ENCODE measurements around the gene PDZD8. TPM values are rescaled to one million over a fixed set of nuclear protein-coding genes. Genes with fewer than 3 reads are reported as not detected.

PDZD8 gene
- total RNA-seq, 2 experiments from 2014 or later: 10.5 to 26.4 TPM

DNA sequence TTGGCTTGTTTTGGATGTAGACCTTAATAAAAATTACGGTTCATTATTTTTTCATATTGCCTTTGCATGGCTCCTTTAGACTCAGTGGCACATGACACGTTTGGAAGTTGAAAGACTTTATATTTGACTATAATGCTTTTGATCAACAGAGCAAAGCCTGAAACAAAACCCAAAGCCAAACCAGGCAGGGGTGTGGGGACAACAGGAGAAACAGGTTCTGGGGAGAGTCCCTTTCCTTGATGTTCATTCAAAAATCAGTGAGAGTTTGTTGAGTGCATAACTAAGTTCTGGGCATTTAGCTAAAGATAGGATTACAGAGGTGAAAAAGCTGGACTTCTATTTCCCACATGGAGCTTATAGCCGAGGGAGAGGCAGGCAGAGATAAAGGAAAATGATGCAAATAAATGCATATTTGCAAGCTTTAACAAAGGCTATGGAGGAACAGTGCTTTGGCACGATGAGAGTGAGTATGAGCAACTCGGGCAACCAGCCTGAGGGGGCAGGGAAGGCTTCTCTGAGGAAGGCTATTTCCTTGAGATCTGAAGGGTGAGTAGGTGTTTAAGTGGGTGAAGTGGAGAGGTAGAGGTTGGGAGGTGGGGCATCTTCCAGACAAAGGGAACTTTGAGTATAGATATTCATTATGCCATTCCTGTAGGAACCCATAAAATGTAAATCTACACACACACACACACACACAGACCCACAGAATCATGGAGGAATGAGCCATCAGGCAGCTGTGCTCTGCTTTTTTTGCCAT lies 34.5 kb upstream of the PDZD8 start:
- no TSS peak for BruUV-seq (replicated peaks)
- H3K4me2 ChIP-seq (ENCODE audit: low read length): no peak overlapping the region
- intact Hi-C loops (cut with micrococcal nuclease; ENCODE audit: unreplicated experiment): loop anchor here (10.0 kb wide), 1 partner anchor 195 kb away; no protein-coding TSS in a partner anchor

DNA sequence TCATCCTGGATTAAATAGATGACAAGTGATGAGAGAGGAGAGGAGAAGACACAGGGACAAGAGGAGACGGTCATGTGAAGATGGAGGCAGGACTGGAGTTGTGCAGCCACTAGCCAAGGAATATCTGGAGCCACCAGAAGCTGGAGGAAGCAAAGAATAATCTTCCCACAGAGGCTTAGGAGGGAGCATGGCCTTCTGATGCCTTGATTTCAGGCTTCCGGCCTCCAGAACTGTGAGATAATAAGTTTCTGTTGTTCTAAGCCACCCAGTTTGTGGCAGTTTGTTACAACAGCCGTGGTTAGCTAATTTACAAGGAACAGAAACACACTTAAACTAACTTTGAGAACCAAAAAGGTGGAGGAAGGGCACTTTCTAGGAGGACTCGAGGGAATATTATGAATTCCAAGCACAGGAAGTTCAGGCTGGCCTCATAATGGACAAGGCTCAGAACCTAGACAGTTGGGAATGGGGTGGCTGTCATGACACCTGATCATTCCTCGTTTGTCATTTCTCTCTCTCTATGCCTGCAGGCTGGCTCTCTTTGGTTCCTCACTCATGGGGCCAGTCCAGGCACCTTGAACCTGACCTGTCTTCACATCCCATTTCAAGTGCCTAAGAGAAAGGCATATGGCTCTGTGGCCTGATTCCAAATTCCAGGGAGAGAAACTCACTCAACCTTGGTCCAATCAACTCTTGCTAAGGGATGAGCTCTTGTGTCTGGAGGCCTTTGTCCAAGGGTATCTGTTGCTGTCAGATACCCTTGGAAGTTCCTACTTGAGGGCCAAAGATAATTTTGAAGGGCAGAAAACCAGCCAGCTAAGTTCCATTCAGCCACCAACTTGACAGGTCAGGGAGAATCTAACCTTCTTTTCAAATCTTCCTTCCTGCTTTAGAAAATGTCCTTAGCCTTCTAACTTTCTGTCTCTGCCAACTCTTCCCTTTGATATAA lies 33.5 kb upstream of the PDZD8 start:
- no peaks in the 10 kb centered on the region for H3K79me2 ChIP-seq (ENCODE audit: insufficient read depth, low read depth, low read length)
- ChIA-PET POLR2A (no interaction called here), CTCF (ENCODE audit: unreplicated experiment) (no interaction called here)
- no peak overlapping the region for H3K4me2 ChIP-seq (ENCODE audit: low read length)
- no peaks in the 10 kb centered on the region for H3K36me3 ChIP-seq (ENCODE audit: insufficient read depth, low read length)
- TF ChIP-seq EZH2phosphoT487 (IDR thresholded peaks at IDR 0.05; ENCODE audit: borderline replicate concordance, low read depth, low read length): no peak
- no peak for TF ChIP-seq CTCF (conservative IDR thresholded peaks at IDR 0.05; ENCODE audit: low read length)
- H3K4me3 ChIP-seq (ENCODE audit: low read depth, low read length, poor library complexity, severe bottlenecking): no peak overlapping the region
- BruUV-seq (replicated peaks): no TSS peak
- H3K4me1 ChIP-seq (ENCODE audit: insufficient read depth, low read length, poor library complexity, severe bottlenecking): no peaks in the 10 kb centered on the region
- H3K9me3 ChIP-seq (ENCODE audit: low read length): no peaks in the 10 kb centered on the region
- H3K9me2 ChIP-seq (ENCODE audit: insufficient read depth, low read length): no peaks in the 10 kb centered on the region
- intact Hi-C loops (cut with micrococcal nuclease; ENCODE audit: unreplicated experiment): no loop called here
- no peak for DNase-seq (ENCODE audit: low spot score)
- no peaks in the 10 kb centered on the region for H4K20me1 ChIP-seq (ENCODE audit: insufficient read depth, low read length)
- no peak overlapping the region for H2AFZ ChIP-seq (ENCODE audit: low read length)
- no peak overlapping the region for H3K27ac ChIP-seq (ENCODE audit: low read depth, low read length, poor library complexity, severe bottlenecking)

More for the DNA sequence above, 34.5 kb upstream of the PDZD8 start:
- POLR2A ChIA-PET: interaction anchor here (0.7 kb wide), 1 partner anchor 15 kb away, joined by 3 read pairs; no protein-coding TSS in a partner anchor
- Histone ChIP-seq H3K4me3 (ENCODE audit: low read depth, low read length, poor library complexity, severe bottlenecking) (no peak overlapping the region), H3K9me2 (ENCODE audit: insufficient read depth, low read length) (no peaks in the 10 kb centered on the region), H3K27ac (ENCODE audit: low read depth, low read length, poor library complexity, severe bottlenecking) (no peak overlapping the region), H3K9me3 (ENCODE audit: low read length) (no peaks in the 10 kb centered on the region), H3K36me3 (ENCODE audit: insufficient read depth, low read length) (no peaks in the 10 kb centered on the region), H3K79me2 (ENCODE audit: insufficient read depth, low read depth, low read length) (no peaks in the 10 kb centered on the region), H2AFZ (ENCODE audit: low read length) (no peak overlapping the region), H3K4me1 (ENCODE audit: insufficient read depth, low read length, poor library complexity, severe bottlenecking) (no peaks in the 10 kb centered on the region), H4K20me1 (ENCODE audit: insufficient read depth, low read length) (no peaks in the 10 kb centered on the region)
- DNase-seq (ENCODE audit: low spot score): no peak
- CTCF ChIA-PET (ENCODE audit: unreplicated experiment): no interaction called here
- no peak for TF ChIP-seq CTCF (conservative IDR thresholded peaks at IDR 0.05; ENCODE audit: low read length)
- no peak for TF ChIP-seq EZH2phosphoT487 (IDR thresholded peaks at IDR 0.05; ENCODE audit: borderline replicate concordance, low read depth, low read length)

Data from OCI-LY7 (cell line).